GM12878 (cell line): Measurements from ENCODE around the gene DEFB124. TPM values are rescaled to one million over a fixed set of nuclear protein-coding genes. Genes with fewer than 3 reads are reported as not detected.

Experiments used
- ATAC-seq: fragments of 200-7000 bp; cut with Tn5 transposase; 3 replicates; pipeline ENCODE4 v1.9.1; 2020; ENCODE audit warnings: mild to moderate bottlenecking, moderate library complexity
- BruUV-seq: library from RNA; stranded (reverse); fragments of 400-500 nt; replicated peaks from 2 replicates; lab custom pipeline; 2021; lab: Mats Ljungman, UMichigan
- CTCF ChIA-PET: fragments of 300-600 bp; sonication (Branson Sonifier 250); formaldehyde crosslinking; extraction: SDS; loops from one replicate; lab custom pipeline; 2021; ENCODE audit warnings: inconsistent platforms; lab: Yijun Ruan, JAX
- POLR2A ChIA-PET: fragments of 350-600 bp; formaldehyde crosslinking; extraction: SDS; loops from one replicate; lab custom pipeline; 2021; ENCODE audit warnings: inconsistent platforms; lab: Charles Lee
- RAD21 ChIA-PET: fragments of 300-600 bp; sonication (Branson Sonifier 250); formaldehyde crosslinking; loops from one replicate; lab custom pipeline; 2023; ENCODE audit warnings: antibody characterized with exemption; ENCODE audit not compliant: unreplicated experiment; lab: Charles Lee
- SMC1A ChIA-PET: fragments of 300-600 bp; sonication (Branson Sonifier 250); formaldehyde crosslinking; loops from one replicate; lab custom pipeline; 2023; ENCODE audit not compliant: unreplicated experiment, uncharacterized antibody; lab: Charles Lee
- DNase-seq: peaks from one replicate; pipeline ENCODE4 v3.0.0-alpha.2; 2011; ENCODE audit warnings: low read depth, low spot score
- FAIRE-seq: peaks from 3 replicates; lab custom pipeline; 2011; peaks lifted over from hg19 to GRCh38; lab: Jason Lieb, UNC
- H2AFZ ChIP-seq: 2 replicates; pipeline ENCODE4 v1.6.0; 2011; ENCODE audit warnings: low read depth, low read length, control low read depth; ENCODE audit not compliant: control insufficient read depth
- H3K27ac ChIP-seq: 2 replicates; pipeline ENCODE4 v1.5.1; 2011; ENCODE audit warnings: control low read depth; ENCODE audit not compliant: control insufficient read depth, insufficient read depth
- H3K27me3 ChIP-seq, 2 experiments: replicated peaks in 1 of 2; 2 replicates each; pipeline versions ENCODE4 v1.6.0 to v1.6.1; 2011; ENCODE audit warnings: low read length in 1 of 2; ENCODE audit not compliant: control insufficient read depth in 2 of 2, insufficient read depth in 2 of 2
- H3K36me3 ChIP-seq, 2 experiments: 2 replicates each; pipeline ENCODE4 v1.5.1; 2011; ENCODE audit warnings: low read length in 1 of 2; ENCODE audit not compliant: control insufficient read depth in 2 of 2, insufficient read depth in 2 of 2
- H3K4me1 ChIP-seq: 2 replicates; pipeline ENCODE4 v1.6.1; 2011; ENCODE audit warnings: mild to moderate bottlenecking, low read length, moderate library complexity, mixed read lengths; ENCODE audit not compliant: control insufficient read depth, insufficient read depth
- H3K4me2 ChIP-seq: 2 replicates; pipeline ENCODE4 v1.6.0; 2011; ENCODE audit warnings: control low read depth; ENCODE audit not compliant: control insufficient read depth, insufficient read depth
- H3K4me3 ChIP-seq: fragments of 200-600 bp; sonication (generic); 2 replicates; pipeline ENCODE4 v1.5.1; 2016
- H3K79me2 ChIP-seq: 2 replicates; pipeline ENCODE4 v1.6.0; 2011; ENCODE audit warnings: low read length; ENCODE audit not compliant: control insufficient read depth, insufficient read depth
- H3K9ac ChIP-seq: 2 replicates; pipeline ENCODE4 v1.8.0; 2011; ENCODE audit warnings: low read length, control low read depth, mixed read lengths; ENCODE audit not compliant: control insufficient read depth, insufficient read depth
- H3K9me3 ChIP-seq: replicated peaks from 3 replicates; pipeline ENCODE4 v1.5.1; 2011; ENCODE audit warnings: mild to moderate bottlenecking, low read length; ENCODE audit not compliant: control insufficient read depth, insufficient read depth
- H4K20me1 ChIP-seq: 2 replicates; pipeline ENCODE4 v1.6.0; 2011; ENCODE audit not compliant: control insufficient read depth, insufficient read depth
- BCLAF1 ChIP-seq: fragments of 450-650 bp; IDR thresholded peaks from 2 replicates; pipeline ENCODE4 v1.6.1; 2017; ENCODE audit warnings: antibody characterized with exemption, mild to moderate bottlenecking, moderate library complexity
- CHD2 ChIP-seq: IDR thresholded peaks from 2 replicates; pipeline ENCODE4 v1.6.1; 2011; ENCODE audit warnings: low read depth, low read length, improper control_type of control experiment, borderline replicate concordance
- EGR1 ChIP-seq, 2 experiments: IDR thresholded peaks; 1 replicate in 1 of 2; 2 replicates in 1 of 2; pipeline ENCODE4 v1.6.1; 2011 to 2012; ENCODE audit warnings: low read depth in 2 of 2, low read length in 2 of 2, borderline replicate concordance in 1 of 2, mild to moderate bottlenecking in 1 of 2, moderate library complexity in 1 of 2
- ELK1 ChIP-seq: IDR thresholded peaks from 2 replicates; pipeline ENCODE4 v1.6.1; 2012; ENCODE audit warnings: low read depth, low read length, improper control_type of control experiment
- MEF2A ChIP-seq: IDR thresholded peaks from 2 replicates; pipeline ENCODE4 v1.6.1; 2011; ENCODE audit warnings: low read depth, mild to moderate bottlenecking, low read length, moderate library complexity; ENCODE audit not compliant: insufficient read depth
- PML ChIP-seq: IDR thresholded peaks from 2 replicates; pipeline ENCODE4 v1.6.1; 2012; ENCODE audit warnings: low read length, inconsistent platforms
- POU2F2 ChIP-seq: IDR thresholded peaks from 3 replicates; pipeline ENCODE4 v1.6.1; 2011; ENCODE audit warnings: low read depth, mild to moderate bottlenecking, low read length, borderline replicate concordance
- SREBF1 ChIP-seq: IDR thresholded peaks from 2 replicates; pipeline ENCODE4 v1.6.1; 2012; ENCODE audit warnings: mild to moderate bottlenecking, low read length
- TBL1XR1 ChIP-seq: IDR thresholded peaks from 2 replicates; pipeline ENCODE4 v1.6.1; 2012; ENCODE audit warnings: low read depth, low read length, improper control_type of control experiment
- ZBTB40 ChIP-seq: fragments of 450-650 bp; IDR thresholded peaks from 2 replicates; pipeline ENCODE4 v1.6.1; 2016; ENCODE audit warnings: mild to moderate bottlenecking, moderate library complexity, borderline replicate concordance
- ZNF207 ChIP-seq: fragments of 450-650 bp; IDR thresholded peaks from 2 replicates; pipeline ENCODE4 v1.6.1; 2014; ENCODE audit warnings: antibody characterized with exemption, mild to moderate bottlenecking, borderline replicate concordance
- WGBS: methylation state at CpG from one replicate; pipeline ENCODE4 v1.1.6; 2016; ENCODE audit warnings: low lambda C conversion rate; ENCODE audit not compliant: insufficient replicate concordance, insufficient coverage; ENCODE audit errors: missing lambda C conversion rate; 5-methylcytosine and 5-hydroxymethylcytosine counted together
- in situ Hi-C: fragments of 300-500 bp; cut with MboI; formaldehyde crosslinking; loops from 9 replicates; pipeline ENCODE4 v1.14.3; 2018; ENCODE audit warnings: mixed read lengths
- intact Hi-C: fragments of 100-400 bp; cut with micrococcal nuclease; formaldehyde crosslinking; loops from one replicate; pipeline ENCODE4 v1.14.2; 2022; ENCODE audit not compliant: unreplicated experiment
- polyA plus RNA-seq, 11 experiments: library from polyadenylated mRNA; depleted of rRNA in 4 of 11; unstranded in 6 of 11; stranded (reverse) in 5 of 11; fragments of >200 nt; fragmentation: Nextera tagmentation in 4 of 11; fragmentation: Illumina TruSeq in 1 of 11; extraction: Ambion mirVana in 4 of 11; extraction: Trizol in 1 of 11; gene quantifications; 1 replicate in 1 of 11; 2 replicates in 10 of 11; pipeline versions ENCODE4 v1.2.1 to v1.2.3, GENCODE V29; 2011 to 2016; ENCODE audit warnings: inconsistent platforms in 2 of 11, missing spikeins in 2 of 11, low read depth in 1 of 11
- total RNA-seq, 4 experiments: library from RNA; depleted of rRNA in 3 of 4; stranded (reverse); fragments of >200 nt in 3 of 4; fragmentation: Illumina TruSeq in 1 of 4; extraction: Trizol in 1 of 4; gene quantifications; 2 replicates each; pipeline versions ENCODE4 v1.2.1 to v1.2.3, GENCODE V29; 2013 to 2021

Gene DEFB124
- total and polyA plus RNA-seq, 10 of the 15 experiments (the other 5 are each of a cell fraction or from before 2014, with no cell fraction given), result not detected

- no peak for TF ChIP-seq ELK1
These were observed 20.6 kb downstream of the DEFB124 start (continued) for GRCh38 chr20:31454361-31454760.

GRCh38 chr20:31452575-31452974 lies 22.4 kb downstream of the DEFB124 start:
- Histone ChIP-seq H2AFZ (no peak overlapping the region), H3K9ac (no peak overlapping the region), H3K9me3 (no peaks in the 10 kb centered on the region), H3K4me3 (no peak overlapping the region), H3K4me1 (no peaks in the 10 kb centered on the region), H3K27ac (no peak overlapping the region), H3K79me2 (no peaks in the 10 kb centered on the region), H3K4me2 (no peak overlapping the region), H4K20me1 (no peaks in the 10 kb centered on the region), H3K36me3 (no peaks in the 10 kb centered on the region), H3K27me3 (no peaks in the 10 kb centered on the region)
- no peak for FAIRE-seq
- BruUV-seq, result no TSS peak
- WGBS, result 18% methylated on average over 2 of the region's 2 CpGs
- CTCF ChIA-PET, result no interaction called here
- RAD21 ChIA-PET, result no interaction called here
- no peak for DNase-seq
- TF ChIP-seq BCLAF1 (no peak), EGR1 (IDR thresholded peaks at IDR 0.05; ENCODE audit: borderline replicate concordance in 1 of 2, low read depth in 2 of 2, low read length in 2 of 2) (no peak), POU2F2 (no peak), PML (no peak), ZBTB40 (no peak), SREBF1 (no peak), MEF2A (no peak), CHD2 (no peak), ZNF207 (no peak), TBL1XR1 (no peak)
- SMC1A ChIA-PET, result no interaction called here
- no peak for ATAC-seq
- POLR2A ChIA-PET, result no interaction called here
- in situ Hi-C loops, result no loop called here
- intact Hi-C loops, result no loop called here
